GM19099 (cell line): Measurements from ENCODE around the gene ZC3H7B.

Source experiments
- POLR2A ChIP-seq: IDR thresholded peaks from 3 replicates; pipeline ENCODE4 v1.6.1; 2011; ENCODE audit warnings: low read depth; ENCODE audit not compliant: insufficient read length; ENCODE audit errors: extremely low read depth

Gene ZC3H7B

GRCh38 chr22:41273128-41273527 lies 28.2 kb upstream of the ZC3H7B start:
- TF ChIP-seq POLR2A, result no peak

- TF ChIP-seq POLR2A, result no peak
Observed at GRCh38 chr22:41274856-41275255, 26.5 kb upstream of the ZC3H7B start.

GRCh38 chr22:41280065-41280464 lies 21.3 kb upstream of the ZC3H7B start:
- no peak for TF ChIP-seq POLR2A

GRCh38 chr22:41280854-41281253 lies 20.5 kb upstream of the ZC3H7B start:
- no peak for TF ChIP-seq POLR2A

GRCh38 chr22:41284465-41284864 lies 16.9 kb upstream of the ZC3H7B start:
- TF ChIP-seq POLR2A, result no peak

- no peak for TF ChIP-seq POLR2A
Observed at GRCh38 chr22:41285441-41285819, 15.9 kb upstream of the ZC3H7B start.

GRCh38 chr22:41285820-41286638 lies 15.3 kb upstream of the ZC3H7B start, which contains the start of gene RANGAP1:
Gene RANGAP1, minus strand, starts transcription at chr22:41286187. Its CDS starts 5,143 bp downstream, at chr22:41281044.
- TF ChIP-seq POLR2A, result peak; percentile 79

GRCh38 chr22:41286639-41287091 lies 14.7 kb upstream of the ZC3H7B start:
- TF ChIP-seq POLR2A, result no peak

GRCh38 chr22:41288245-41288946 lies 12.9 kb upstream of the ZC3H7B start:
- no peak for TF ChIP-seq POLR2A

- TF ChIP-seq POLR2A, result no peak
Observed at GRCh38 chr22:41289671-41290070, 11.7 kb upstream of the ZC3H7B start.

- no peak for TF ChIP-seq POLR2A
Observed at GRCh38 chr22:41290262-41291221, 10.8 kb upstream of the ZC3H7B start.

GRCh38 chr22:41296826-41297667 lies 4.3 kb upstream of the ZC3H7B start:
- no peak for TF ChIP-seq POLR2A

GRCh38 chr22:41300661-41301060 lies 664 bp upstream of the ZC3H7B start:
- no peak for TF ChIP-seq POLR2A

- TF ChIP-seq POLR2A, result no peak
Observed at GRCh38 chr22:41302021-41302767, 869 bp downstream of the ZC3H7B start.

GRCh38 chr22:41302811-41303210 lies 1.5 kb downstream of the ZC3H7B start:
- TF ChIP-seq POLR2A, result no peak
